K562 treated with DMSO at 1 percent for 12 hours (cell line): ENCODE measurements around the gene ARMC7. TPM values are rescaled to one million over a fixed set of nuclear protein-coding genes. Genes with fewer than 3 reads are reported as not detected.

Source experiments
- total RNA-seq: library from RNA; unstranded; fragments of 300-600 nt; gene quantifications from 2 replicates; pipeline ENCODE4 v1.2.3, GENCODE V29; 2022; ENCODE audit not compliant: insufficient read depth

Gene ARMC7
- total RNA-seq: 27.7 and 30.8 TPM in 2 replicates

DNA sequence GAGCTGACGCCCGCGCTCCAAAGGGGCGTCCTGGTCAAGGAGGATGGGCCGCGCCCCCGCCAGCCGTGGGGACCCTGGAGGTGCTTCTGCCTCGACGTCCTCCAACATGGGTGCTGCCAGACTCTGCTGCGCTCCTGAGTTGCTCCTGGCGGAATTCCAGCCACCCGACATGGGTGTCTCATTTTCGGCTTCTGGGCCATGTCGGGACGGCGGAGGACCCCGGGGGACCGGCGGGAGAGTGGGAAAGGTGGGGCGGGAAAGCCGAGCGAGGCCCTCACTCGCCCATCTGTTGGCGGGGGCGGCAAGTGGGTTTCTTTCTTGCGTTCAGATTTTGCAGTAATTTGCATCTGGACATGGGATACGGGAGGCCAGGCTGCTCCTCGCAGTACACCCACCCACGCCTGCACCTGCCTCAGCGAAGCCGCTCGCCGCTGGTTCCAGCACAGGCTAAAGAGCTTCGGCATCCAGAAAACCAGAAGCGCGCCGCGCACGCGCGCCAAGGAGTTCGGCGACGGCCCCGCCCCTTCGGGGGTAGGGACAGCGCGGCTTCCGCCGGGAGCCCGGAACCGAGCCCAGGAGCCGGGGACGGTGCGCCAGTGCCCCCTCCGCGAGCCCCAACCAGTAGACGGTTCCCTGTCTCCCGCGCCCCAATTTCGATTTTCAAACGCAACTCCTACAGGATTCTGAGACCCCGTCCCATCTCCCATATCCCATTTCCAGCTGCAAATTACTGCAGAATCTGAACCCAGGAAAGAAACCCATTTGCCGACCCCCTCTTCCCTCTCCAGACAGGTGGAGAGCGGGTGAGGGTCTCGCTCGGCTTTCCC is at the start of gene ARMC7:
Gene ARMC7 (plus strand): TSS at position 563 of the 827 bp plus-strand sequence. CDS start 320 bp downstream, outside the sequence.

GRCh38 chr17:75087558-75088453 is 22.0 kb upstream of the ARMC7 start, which contains the start of gene SLC16A5:
Gene SLC16A5, plus strand, starts transcription at chr17:75087954. Its CDS starts 5,683 bp downstream, at chr17:75093637.

DNA sequence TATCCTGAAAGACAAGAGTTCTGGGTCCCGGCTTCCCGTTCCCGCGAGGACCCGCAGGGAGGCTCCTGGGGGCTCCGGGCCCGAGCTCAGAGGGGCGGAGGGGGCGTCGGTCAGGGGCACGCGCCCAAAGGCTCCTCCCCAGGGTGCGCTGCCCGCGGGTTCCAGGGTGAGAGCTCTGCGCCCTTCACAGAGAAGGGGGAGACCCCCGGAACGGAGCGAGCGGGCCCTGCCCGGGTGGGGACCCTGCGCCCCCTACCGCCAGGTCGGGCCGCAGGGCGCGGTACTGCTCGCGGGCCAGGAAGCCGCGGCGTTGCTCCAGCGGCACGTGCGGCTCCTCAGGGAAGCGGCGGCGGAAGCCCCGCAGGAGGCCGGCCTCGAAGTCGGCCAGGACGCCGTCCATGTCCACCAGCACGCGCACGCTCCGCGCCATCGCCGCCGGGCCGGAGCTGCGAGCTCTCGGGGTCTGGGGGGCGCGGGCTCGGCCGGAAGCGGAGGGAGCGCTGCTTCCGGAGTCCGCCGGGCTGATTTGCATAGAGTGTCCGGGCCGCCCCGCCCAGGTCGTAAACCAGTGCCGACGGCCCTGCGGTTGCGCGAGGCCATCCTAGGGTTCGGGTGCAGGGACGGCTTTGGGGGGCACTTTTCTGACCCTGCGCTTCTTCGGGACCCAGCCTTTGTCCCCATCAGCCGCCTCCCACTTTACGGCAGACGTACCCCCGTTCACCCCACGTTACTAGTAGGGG is 21.7 kb downstream of the ARMC7 start, which contains the start of gene NT5C:
Gene NT5C (minus strand): TSS at position 465 of the 740 bp plus-strand sequence. CDS start 35 bp downstream, at position 430.

GRCh38 chr17:75154195-75155106 is 44.7 kb downstream of the ARMC7 start, which contains the start of gene JPT1:
Gene JPT1, minus strand, starts transcription at chr17:75154512. Its CDS starts 115 bp downstream, at chr17:75154397.

Other genes with a start within 250 kb of the ARMC7 start
- gene FDXR, start 237.0 kb upstream of the ARMC7 start, total RNA-seq: 61.2 and 87.6 TPM in 2 replicates
- 0.78 TPM in 1 of 2 replicates, not detected in the other for gene FADS6, start 216.3 kb upstream of the ARMC7 start, total RNA-seq
- gene USH1G, start 186.7 kb upstream of the ARMC7 start, total RNA-seq: 0.86 and 1.2 TPM in 2 replicates
- 0.31 and 0.40 TPM in 2 replicates for gene OTOP2, start 185.7 kb upstream of the ARMC7 start, total RNA-seq
- gene OTOP3, start 174.1 kb upstream of the ARMC7 start, total RNA-seq: not detected in 2 replicates
- 5.2 and 5.4 TPM in 2 replicates for gene HID1, start 137.2 kb upstream of the ARMC7 start, total RNA-seq
- gene CDR2L, start 122.3 kb upstream of the ARMC7 start, total RNA-seq: 10.4 and 14.9 TPM in 2 replicates
- 57.3 and 66.7 TPM in 2 replicates for gene MRPL58, start 97.3 kb upstream of the ARMC7 start, total RNA-seq
- 403 and 525 TPM in 2 replicates for gene ATP5PD, start 63.0 kb upstream of the ARMC7 start, total RNA-seq
- 21.3 and 36.3 TPM in 2 replicates for gene KCTD2, start 62.7 kb upstream of the ARMC7 start, total RNA-seq
- gene SLC16A5, start 22.0 kb upstream of the ARMC7 start, total RNA-seq: 3.1 and 5.8 TPM in 2 replicates
- 45.6 and 55.6 TPM in 2 replicates for gene NT5C, start 21.8 kb downstream of the ARMC7 start, total RNA-seq
- gene JPT1, start 44.5 kb downstream of the ARMC7 start, total RNA-seq: 109 and 120 TPM in 2 replicates
- 150 and 159 TPM in 2 replicates for gene SUMO2, start 73.0 kb downstream of the ARMC7 start, total RNA-seq
- 67.7 and 89.9 TPM in 2 replicates for gene NUP85, start 95.7 kb downstream of the ARMC7 start, total RNA-seq
- 27.0 and 59.2 TPM in 2 replicates for gene GGA3, start 151.6 kb downstream of the ARMC7 start, total RNA-seq
- gene MRPS7, start 151.9 kb downstream of the ARMC7 start, total RNA-seq: 49.9 and 63.4 TPM in 2 replicates
- 56.2 and 62.1 TPM in 2 replicates for gene MIF4GD, start 161.3 kb downstream of the ARMC7 start, total RNA-seq
- 23.4 and 29.5 TPM in 2 replicates for gene SLC25A19, start 179.5 kb downstream of the ARMC7 start, total RNA-seq